Fibroblast of skin of back (primary cell): ENCODE measurements around the gene PDGFB.

ENCODE experiments used
- DNase-seq: peaks from one replicate; pipeline ENCODE4 v3.0.0-alpha.2; 2013

PDGFB gene

DNA sequence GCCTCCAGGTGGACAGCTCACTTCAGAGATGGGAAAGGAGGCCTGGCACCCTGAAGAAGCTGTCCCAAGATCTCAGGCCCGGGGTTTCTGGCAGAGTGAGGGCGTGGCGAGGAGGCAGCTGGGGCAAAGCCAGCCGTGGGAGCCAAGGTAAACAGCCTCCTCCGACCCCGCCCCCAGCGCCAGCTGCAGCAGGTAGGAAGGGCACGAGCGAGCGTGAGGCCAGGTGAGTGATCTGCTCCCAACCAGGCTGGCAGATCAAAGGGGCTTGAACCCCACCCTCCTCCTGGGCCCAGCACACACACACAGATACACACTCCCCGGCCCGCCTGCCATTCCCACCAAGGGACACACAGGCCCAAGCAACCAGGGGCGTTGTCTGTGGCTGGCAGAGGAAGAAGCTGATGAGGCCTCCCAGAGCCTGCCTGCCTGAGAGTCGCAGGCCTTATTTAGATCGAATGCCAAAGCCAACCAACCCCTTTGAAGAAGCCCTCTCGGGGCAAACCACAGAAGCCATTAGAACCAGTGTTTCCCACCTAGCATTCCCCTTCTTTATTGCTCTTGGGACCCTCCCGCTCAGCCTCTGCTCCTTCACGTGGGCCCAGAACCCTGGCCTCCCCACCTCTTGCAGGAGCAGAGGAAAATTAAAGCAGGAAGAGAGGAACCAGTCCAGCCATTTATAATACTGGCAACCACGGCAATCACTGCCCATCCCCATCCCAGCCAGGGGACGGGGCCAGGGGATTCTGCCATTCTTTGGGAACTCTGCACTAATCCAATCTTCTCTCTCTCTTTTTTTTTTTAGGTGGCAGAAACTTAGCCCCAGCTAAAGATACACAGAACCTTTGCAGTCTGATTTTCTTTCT, 5.0 kb downstream of the PDGFB start:
- no peak for DNase-seq

DNA sequence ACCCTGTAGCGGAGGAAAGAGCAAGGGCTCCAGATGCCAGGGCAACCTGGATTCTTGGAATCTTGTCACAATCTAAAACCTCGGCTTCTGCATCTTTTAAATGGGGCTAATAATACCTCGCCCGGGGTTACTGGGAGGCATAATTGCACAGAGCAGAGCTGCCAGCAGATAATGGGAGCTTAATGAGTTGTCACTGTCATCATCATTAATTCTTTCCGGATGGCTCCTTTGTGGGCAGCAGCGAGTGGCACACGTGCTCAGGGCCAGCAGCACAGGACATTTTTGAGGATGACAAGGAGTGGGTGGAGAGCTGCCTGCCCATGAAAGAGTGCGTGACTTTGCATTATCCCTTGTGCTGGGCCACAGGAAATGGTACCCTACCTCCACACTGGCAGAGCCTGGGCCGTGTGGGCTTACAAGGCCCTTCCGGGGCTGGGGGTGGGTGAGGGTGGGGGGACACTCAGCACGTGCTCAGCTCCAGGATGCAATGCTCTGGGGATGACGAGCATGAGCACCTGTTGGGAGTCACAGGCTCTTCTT, 5.7 kb downstream of the PDGFB start:
- no peak for DNase-seq

DNA sequence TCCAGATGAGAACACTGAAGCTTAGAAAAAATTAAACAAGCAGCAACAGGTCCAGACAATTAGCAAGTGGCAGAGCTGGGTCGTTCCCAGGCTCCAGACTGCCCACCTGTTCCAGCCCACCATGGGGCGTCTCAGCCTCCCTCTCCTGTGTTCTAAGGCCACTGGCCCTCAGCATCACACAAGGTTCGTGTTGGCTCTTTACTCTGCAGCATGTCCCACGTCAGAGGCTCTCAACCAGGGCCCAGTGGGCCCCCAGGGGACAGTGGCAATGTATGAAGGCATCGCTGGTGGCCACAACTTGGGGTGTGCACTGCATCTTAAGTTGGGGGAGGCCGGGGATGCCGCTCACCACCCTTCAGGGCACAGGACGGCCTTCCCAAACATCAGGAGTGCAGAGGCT, 6.2 kb downstream of the PDGFB start:
- no peak for DNase-seq

DNA sequence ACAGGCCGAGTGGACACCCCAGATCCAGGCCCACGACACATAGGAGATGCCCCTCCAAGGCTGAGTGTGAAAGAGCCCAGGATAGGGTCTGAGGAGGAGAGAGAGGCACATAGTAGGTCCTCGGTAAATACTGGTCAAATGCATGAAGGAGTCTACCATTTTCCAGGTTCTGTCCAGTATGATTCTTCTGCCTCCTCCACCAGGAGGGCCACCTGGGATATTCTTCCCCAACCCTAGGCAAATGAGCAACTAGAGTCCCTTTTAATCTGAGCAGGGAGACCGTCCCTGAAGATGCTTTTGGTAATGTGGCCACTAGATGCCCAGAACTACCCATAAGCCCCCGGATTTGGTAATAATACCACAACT, 6.7 kb downstream of the PDGFB start:
- DNase-seq: no peak

DNA sequence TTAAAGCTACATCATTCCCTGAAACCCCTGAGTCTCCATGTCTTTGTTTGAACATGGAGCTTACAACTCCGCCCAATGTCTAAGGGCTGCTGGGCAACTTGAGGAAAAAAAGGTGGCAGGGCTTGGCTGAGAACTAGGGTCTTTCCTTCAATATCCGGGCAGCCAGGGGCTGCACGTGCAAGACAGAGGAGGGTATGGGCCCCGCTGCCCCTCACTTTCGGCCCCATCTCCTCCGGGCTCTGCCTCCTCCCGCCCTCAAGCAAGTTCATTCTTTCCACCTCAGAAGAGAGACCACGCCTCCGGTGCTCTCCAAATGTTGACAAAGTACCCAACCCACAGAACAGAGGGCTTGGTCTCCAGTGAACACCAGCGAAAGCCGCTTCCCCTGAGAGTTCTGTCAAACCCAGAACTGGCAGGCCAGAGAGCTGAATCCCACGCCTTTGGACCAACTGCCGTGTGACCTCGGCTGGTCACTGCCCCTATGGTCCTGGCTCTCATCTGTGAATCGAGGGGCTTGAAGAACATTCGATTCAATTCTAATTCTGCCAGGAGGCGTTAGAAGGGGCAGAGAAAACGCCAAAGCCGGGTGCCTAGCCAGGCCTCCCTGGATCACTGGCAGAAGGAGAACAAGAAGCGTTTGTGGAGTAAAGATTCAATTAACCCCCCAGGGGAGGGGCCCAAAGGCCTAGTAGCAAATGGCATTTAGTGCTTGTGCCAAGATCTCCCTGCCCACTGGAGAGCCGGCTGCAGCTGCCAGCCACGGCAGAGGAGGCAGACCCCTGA, 7.3 kb downstream of the PDGFB start:
- DNase-seq: no peak

DNA sequence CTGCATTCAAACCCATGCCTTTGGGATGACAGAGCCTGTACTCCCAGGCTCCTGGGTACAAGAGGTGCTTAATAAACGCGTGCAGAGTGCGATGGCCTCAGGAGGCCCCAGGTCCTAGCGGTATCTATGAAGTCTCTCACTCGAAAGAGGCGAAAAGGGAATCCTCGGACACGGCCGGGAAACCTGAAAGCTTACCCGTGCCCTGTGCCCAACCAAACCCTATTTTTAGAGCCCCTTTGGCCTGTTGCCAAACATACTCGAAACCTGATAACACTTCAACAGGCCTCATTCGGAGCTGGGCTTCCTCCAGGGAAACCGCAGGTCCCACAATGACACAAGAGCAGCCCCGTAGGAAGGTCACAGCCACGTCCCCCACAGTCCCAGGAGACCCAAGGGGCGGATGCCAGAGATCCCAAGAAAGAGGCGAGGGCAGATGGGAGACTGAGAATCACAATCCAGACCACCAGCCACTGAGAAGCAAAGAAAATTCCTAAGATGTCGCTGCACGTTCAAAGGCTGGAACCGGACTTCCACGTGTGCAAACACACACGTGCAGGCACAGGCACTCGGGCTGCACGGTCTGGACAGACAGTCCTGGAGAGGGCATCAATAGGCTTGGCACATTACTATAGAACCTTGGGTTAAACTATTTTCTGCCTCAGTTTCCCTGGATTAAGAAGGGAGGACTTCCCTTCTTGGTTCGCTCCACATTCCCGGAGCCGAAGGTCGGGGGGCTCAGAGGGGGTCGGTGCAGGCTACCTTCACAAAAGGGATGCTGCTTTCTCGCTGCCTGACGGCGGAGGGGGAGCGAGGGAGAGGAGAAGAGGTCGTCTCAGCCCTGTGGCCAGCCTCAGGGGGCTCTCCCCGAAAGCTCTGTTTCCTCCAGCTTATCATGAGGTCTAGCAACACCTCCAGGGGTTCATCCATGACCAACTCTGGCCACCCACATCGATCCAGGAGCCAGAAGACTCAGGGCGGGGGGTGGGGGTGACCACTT, 8.2 kb downstream of the PDGFB start:
- peak; percentile 57 for DNase-seq

DNA sequence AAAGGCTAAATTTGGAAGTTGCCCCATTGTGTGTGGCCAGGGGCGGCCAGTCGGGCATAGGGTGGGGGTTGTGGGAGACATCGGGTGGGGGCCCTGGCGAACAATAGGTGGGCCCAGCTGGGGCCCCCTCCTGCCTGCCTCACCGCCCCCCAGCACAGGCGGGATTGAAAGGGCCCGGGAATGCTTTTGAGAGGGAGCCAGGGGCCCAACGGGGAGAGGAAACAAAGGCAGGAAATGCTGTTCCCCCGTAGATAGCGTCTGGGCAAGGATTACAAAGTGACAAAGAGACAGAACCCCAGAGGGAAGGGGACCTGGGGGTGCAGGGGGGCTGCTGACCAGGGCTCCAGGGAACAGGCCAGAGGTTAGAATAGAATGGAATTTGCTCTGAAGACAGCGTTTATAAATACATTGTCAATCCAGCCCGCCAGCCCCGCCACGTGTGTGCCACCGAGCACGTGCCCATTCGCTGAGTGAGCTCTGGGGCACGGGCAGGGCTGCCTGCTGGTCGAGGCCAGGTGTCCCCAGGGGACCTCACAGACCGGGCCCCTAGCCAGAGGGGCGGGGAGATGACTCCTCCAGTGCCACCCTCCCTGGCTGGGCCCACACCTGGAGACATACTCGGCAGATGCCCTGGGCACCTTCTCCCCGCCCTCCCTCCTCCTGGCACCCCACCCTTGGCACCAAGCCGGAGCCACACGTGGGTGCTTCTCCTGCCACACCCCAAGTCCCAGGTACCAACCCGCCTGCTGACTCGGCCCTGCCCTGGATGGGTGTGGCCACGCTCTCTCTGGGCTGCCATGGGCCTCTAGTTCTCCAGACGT, 9.7 kb downstream of the PDGFB start:
- no peak for DNase-seq

DNA sequence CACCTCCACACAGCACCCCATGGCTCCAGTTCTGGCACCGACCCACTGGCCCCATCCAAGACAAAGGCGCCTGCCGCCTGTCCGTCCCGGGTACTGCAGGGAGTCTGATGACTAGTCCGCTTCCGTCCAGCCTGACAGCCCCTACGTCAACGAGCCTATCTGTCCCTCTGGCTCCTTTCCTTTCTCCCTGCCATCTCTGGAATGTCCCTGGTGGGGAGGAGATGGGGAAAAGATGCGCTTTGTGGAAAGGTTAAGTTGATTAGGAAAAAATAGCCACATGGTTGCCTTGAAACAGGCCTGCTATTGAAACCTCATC, 10.4 kb downstream of the PDGFB start:
- DNase-seq: peak; percentile 64

DNA sequence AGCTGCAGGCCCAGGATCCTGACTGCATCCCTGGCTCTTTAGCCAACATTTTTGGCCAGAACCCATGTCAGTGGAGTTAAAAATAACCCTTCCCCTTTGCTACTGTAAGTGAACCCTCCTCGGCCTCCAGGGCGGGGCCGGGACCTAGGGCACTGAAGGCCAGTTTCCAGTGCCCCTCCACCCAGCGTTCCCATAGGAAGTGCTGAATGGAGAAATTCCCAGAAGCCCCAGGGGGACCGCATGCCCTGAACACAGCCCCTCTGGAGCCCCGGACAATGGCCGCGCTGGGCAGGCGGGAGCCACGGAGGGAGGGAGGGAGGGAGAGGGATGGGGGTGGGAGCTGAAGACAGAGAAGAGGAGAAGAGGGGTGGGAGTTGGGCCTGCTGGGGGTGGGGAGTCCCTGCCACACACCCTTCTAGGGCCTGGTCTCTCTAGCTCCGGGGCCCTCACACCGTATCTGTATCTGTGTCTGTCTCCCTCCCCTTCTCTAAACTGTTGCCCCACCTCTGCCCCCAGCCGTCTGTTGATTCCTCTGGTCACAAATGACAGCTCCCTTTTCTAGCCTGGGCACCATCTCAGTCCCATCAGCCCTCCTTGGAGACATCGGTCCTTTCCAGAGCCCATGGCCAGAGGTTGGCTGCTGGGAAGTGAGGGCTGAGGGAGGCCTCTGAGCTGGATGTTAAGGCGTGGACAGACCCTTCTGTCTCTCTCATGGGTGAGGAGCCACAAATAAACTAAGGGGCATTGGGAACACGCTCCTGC, 10.9 kb downstream of the PDGFB start:
- no peak for DNase-seq

DNA sequence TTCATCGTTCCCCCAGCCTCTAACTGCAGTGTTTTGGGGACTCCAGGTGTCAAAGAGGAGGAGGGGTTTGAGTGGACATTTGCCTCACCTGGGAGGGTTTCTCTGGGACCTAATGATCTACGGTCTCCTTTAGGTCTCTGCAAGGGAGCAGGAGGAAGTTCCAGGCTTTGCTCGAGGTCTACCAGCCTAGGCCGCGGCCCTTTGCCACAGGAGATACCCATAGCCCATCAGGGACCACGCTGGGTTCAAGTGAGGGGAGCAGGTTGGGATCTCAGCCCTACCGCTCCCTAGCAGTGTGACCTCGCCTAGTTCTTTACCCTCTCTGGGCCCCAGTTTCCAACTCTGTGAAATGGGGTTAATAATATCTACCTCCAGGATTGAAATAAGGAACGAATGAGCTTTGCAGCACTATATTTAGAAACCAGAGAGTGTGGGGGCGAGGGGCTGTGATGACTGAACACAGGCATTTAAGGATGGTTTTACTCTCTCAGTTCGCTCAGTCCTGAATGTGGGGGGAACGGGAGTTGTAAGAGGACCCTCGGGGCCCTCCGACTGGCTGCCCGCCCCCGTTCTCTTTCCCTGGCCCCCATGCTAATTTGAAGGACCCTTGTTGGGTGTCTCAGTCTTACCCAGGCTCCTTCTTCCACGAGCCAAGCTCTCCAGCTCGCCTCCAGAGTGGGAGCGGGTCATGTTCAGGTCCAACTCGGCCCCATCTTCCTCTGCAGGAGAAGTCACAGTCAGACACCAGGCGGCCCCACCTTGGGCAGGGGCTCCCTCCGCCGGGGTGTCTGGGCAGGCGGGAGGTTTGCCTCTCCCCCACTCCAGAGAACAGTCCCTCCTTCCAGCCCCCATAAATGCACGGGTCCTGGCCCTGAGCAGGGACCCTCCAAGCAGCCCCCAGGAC, 11.7 kb downstream of the PDGFB start:
- no peak for DNase-seq

DNA sequence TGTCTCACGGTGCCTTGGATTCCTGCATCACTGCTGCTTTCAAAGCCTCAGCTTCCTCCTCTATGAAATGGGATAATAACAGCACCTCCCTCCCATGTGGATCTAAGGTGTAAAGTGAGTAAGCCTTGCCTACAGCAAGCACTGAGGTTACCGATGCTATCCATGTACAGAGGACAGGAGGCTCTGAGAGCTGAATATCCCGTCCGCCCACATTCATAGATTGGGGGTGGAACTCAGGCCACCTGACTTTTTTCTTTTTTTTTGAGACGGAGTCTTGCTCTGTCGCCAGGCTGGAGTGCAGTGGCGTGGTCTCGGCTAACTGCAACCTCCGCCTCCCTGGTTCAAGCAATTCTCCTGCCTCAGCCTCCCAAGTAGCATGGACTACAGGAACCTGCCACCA, 12.5 kb downstream of the PDGFB start:
- DNase-seq: no peak

DNA sequence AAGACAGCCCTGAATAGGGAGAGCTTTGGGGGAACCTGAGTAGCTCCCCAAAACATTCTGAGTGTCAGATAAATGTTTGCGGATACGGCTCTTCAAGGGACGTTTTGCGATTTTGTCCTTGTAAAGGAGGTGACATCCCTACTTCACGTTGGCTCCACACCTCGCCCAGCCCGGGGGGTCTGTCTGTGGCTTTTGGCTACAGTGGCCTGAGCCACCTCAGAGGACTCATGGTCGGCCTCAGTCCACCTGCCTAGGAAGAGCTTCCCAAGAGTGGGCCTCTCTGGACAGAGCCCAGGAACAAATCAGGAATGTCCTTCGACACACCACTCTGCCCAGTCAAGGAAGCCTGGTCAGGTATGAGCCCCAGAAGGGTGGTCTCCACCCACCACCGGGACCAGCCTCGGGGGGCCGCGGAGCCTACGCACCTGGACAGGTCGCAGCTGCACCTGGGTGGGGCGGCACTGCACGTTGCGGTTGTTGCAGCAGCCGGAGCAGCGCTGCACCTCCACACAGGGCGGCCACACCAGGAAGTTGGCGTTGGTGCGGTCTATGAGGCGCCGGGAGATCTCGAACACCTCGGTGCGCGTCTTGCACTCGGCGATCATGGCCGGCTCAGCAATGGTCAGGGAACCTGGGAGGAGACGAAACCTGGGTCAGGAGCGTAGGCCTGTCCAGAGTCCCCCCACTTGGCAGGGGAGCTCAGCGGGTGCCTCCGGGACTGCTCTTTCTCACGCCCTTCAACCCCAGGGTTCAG, 13.4 kb downstream of the PDGFB start:
- DNase-seq: no peak

DNA sequence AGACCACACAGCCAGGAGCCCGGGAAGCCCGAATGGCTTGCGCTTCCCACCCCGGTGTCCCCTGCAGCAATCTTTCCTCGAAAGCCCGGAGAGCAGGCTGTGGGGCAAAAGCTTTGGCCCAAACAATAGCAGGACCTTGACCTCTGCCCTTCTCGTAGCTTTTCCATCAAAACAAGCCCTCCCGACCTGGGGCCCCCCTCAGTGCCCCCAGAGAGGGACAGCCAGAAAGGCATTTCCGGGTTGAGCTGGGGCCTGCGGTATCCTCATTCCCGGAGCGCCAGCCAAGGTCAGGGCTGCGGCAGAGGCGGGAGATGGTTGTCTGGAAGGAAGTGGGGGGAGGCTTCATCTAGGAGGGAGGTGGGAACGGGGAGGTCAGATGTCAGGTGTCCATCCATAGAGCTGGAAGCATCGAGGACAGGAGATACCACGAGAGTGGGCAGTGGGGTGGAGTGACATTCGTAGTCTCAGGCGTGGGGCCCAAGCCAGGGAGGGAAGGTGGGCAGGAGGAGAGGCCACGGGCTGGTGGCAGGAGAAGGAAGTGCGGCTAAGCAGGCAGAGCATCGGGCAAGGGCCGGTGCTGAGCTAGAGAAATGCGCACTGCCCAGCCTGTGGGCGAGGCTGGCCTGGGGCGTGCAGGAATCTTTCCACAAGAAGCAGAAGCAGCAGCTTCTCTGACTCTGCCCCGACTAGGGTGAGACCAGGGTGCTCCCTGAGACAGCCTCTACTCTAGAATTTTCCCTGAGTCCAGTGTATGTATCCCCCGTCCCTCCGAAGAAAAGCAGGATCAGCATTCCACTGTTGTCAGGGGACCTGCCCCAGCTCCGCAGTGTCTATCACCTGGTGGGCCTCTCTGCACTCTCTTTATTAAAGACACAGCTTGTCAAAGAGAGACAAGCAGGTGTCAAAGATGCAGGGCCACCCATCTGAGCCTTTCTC, 14.3 kb downstream of the PDGFB start:
- no peak for DNase-seq

DNA sequence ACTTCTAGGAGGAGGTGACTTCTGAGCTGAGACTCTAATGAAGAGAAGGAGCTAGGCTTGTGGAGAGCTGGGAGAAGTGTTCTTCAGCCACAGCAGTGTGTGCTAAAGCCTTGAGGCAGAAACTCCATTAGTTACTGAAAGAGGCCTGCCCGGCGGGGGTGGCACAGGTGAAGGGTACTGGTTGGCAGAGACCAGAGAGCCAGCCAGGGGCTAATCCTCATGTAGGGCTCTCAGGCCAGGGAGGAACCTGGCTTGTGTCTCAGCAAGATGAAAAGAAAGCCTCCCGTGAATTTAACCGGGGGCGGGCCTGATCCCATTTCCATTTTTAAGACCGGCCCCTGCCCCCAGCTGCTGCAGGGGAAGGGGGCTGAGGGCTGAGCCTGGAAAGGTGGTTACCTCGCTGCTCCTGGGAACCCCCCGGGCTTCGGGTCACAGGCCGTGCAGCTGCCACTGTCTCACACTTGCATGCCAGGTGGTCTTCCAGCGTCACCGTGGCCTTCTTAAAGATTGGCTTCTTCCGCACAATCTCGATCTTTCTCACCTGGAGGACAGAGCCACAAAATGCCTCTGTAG, 15.0 kb downstream of the PDGFB start:
- DNase-seq: no peak

DNA sequence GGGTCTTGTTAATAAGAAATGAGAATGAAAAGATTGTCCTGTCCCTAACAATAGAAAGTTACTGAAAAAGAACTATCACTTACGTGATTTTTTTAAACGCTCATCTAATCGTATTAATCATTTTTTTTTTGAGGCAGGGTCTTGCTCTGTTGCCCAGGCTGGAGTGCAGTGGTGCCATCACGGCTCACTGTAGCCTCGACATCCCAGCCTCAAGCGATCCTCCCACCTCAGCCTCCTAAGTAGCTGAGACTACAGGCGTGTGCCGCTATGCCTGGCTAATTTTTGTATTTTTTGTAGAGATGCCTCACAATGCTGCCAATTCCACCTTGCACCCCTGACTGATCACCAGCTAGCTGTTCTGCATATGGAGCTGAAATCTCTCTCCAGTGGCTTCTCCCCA, 15.7 kb downstream of the PDGFB start:
- no peak for DNase-seq

DNA sequence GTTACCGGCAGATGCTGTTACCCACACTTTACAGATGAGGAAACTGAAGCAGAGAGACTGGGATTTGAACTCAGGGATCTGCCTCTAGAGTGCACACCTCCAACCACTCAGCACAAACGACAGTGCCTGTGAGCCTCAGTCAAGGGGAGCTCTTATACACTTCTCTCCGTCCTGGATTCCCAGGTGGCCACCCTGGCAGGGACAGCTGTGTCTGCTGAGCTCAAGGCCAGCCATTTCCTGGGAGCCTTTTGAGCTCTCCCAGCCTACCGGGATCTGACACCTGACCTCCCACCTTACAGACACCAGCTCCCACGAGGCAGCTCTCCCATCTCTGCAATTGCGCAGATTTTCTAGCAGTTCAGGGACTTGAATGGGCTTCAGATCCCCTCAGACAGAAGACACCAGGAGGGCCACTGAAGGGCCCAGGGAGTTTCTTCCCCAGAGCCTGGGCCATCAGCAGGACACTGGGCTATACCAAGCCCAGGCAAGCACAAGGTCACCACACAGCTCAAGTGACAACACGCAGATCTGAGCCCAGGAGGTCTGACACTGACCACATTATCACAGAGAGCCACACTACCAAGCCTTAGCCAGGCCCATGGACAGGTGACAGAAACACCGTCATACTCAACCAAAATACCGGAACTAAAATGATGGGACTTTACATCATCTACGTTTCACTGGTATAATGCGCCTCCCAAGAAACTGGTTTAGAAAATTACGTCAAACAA, 17.1 kb downstream of the PDGFB start:
- DNase-seq: no peak

DNA sequence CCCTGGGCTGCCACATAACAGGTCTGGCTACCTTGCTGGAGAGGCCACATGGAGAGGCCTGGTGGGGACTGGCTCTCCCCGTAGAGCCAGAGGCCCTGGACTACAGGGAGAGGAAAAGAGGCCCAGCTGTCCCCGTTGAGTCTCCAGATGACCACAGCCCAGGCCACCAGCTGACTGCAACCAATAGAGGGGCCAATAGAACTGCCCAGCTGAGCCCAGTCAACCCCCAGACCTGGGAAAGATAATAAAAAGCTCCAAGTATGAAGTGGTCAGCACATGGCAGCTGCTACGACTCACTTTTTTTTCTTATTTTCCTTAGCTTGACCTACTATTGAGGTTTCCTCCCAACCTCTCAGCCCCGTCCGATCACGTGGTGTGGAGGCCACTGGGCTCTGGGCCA, 18.4 kb downstream of the PDGFB start:
- no peak for DNase-seq
